Body of pancreas (tissue), 4 donors: ENCODE results near the gene BCKDK.

ENCODE experiments used
- POLR2A ChIP-seq, 3 donors: fragments of 450-650 bp; IDR thresholded peaks; one replicate each; pipeline ENCODE4 v1.6.1; 2016; ENCODE audit warnings: antibody characterized with exemption in 3 of 3, mild to moderate bottlenecking in 2 of 3
- TF ChIP-seq, protein P1 (sequence below), 7 experiments: fragments of 450-650 bp in 4 of 7; fragments of 200-600 bp in 3 of 7; sonication (generic) in 3 of 7; IDR thresholded peaks; one replicate each; pipeline ENCODE4 v1.5.1; 2016 to 2019; ENCODE audit warnings: antibody characterized with exemption in 7 of 7

DNA sequence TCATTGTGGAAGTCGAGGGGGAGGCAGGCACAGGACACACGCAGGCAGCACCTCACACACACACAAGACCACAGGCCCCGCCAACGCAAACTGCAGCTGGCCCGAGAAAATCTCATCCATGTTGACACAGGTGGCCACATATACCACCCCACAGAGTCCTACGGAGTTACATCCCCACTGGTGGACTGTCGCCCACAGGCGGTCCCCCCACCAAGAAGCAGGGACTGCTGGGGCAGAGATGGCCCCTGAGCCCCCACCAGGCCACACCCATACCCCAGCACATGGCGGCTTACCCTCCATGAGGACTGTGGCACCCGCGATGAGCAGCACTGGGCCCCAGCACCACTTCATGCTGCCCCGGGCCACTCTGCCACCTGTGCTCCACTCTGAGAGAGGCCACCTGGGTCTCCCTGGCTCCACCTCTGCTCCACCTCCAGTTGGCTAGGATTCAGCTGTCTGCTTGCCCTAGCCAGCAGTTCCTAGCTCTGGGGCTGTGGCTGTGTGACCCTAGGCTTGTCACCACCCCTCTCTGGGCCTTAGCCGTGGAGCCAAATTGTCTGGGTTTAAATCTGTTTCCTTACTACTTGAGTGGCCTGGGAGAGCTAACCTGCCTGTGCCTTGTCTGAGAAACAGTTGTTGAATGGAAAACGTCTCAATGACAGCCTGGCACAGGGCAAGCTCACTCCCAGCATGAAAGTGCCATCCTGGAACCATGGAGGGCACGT is 19.6 kb upstream of the BCKDK start, which contains the start of gene PRSS53:
- TF ChIP-seq, protein P1, sequence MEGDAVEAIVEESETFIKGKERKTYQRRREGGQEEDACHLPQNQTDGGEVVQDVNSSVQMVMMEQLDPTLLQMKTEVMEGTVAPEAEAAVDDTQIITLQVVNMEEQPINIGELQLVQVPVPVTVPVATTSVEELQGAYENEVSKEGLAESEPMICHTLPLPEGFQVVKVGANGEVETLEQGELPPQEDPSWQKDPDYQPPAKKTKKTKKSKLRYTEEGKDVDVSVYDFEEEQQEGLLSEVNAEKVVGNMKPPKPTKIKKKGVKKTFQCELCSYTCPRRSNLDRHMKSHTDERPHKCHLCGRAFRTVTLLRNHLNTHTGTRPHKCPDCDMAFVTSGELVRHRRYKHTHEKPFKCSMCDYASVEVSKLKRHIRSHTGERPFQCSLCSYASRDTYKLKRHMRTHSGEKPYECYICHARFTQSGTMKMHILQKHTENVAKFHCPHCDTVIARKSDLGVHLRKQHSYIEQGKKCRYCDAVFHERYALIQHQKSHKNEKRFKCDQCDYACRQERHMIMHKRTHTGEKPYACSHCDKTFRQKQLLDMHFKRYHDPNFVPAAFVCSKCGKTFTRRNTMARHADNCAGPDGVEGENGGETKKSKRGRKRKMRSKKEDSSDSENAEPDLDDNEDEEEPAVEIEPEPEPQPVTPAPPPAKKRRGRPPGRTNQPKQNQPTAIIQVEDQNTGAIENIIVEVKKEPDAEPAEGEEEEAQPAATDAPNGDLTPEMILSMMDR (IDR thresholded peaks at IDR 0.05): no peak
- no peak for TF ChIP-seq POLR2A (IDR thresholded peaks at IDR 0.05)
